Panc1 (cell line): ENCODE data around the gene TXNDC16.

Experiments used
- CTCF ChIP-seq: fragments of 450-650 bp; IDR thresholded peaks from 2 replicates; pipeline ENCODE4 v1.5.1; 2017; ENCODE audit warnings: mild to moderate bottlenecking
- POLR2AphosphoS5 ChIP-seq: IDR thresholded peaks from 2 replicates; pipeline ENCODE4 v1.6.1; 2012; ENCODE audit warnings: mild to moderate bottlenecking, low read depth, low read length, moderate library complexity
- TCF7L2 ChIP-seq: IDR thresholded peaks from 2 replicates; pipeline ENCODE4 v1.6.1; 2011; ENCODE audit warnings: mild to moderate bottlenecking, low read depth, low read length, inconsistent platforms

DNA sequence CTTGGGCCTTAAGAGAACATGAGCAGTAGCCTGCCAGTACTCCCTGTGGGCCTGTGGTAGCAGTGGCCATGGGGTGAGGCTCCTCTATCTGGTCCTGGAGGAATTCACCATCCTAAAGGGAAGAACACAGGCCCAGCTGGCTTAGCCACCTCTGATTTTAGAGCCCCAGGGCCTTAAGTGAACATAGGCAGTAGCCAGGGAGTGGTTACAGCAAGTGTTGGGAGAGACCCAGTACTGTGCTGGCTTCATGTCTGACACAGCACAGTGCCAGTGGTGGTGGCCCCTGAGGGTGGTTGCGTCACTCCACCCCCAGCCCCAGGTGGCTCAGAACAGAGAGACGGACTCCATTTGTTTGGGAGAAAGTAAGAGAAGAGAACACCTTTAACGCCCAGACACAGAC, 105.1 kb downstream of the TXNDC16 start:
- no peak for TF ChIP-seq CTCF
- TF ChIP-seq TCF7L2: no peak
- TF ChIP-seq POLR2AphosphoS5: no peak
